Measurements from ENCODE around the gene OR12D3.

The OR12D3 gene

DNA sequence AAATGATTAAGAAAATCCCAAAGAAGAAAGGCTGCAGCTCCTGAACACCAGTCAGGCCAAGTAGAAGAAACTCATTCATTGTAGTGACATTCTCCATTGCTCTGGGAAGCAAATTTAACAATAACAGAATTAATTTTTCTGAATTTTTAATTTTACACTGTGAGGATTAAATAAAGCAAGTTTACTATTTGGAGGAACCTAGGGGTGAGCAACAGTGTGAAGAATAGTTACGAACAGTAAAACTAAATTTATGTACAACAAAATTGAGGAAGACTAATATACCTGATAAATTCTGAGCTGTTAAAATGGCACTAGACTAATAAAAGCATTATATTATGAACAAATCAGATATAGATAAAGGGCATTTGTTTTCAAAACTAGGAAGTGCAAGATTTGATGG, at the start of gene OR12D3:
Gene OR12D3, minus strand, starts transcription at position 101 of the 400 bp plus-strand sequence. Its CDS starts 4 bp downstream, at position 97.
- no peaks in the 10 kb centered on the region for H3K36me3 ChIP-seq (replicated peaks; ENCODE audit: low read depth, low read length)
- H3K79me2 ChIP-seq (ENCODE audit: low read length) = no peaks in the 10 kb centered on the region
- TF ChIP-seq, protein P1, sequence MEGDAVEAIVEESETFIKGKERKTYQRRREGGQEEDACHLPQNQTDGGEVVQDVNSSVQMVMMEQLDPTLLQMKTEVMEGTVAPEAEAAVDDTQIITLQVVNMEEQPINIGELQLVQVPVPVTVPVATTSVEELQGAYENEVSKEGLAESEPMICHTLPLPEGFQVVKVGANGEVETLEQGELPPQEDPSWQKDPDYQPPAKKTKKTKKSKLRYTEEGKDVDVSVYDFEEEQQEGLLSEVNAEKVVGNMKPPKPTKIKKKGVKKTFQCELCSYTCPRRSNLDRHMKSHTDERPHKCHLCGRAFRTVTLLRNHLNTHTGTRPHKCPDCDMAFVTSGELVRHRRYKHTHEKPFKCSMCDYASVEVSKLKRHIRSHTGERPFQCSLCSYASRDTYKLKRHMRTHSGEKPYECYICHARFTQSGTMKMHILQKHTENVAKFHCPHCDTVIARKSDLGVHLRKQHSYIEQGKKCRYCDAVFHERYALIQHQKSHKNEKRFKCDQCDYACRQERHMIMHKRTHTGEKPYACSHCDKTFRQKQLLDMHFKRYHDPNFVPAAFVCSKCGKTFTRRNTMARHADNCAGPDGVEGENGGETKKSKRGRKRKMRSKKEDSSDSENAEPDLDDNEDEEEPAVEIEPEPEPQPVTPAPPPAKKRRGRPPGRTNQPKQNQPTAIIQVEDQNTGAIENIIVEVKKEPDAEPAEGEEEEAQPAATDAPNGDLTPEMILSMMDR (IDR thresholded peaks at IDR 0.05; ENCODE audit: low read depth, low read length) = no peak
- no peak for TF ChIP-seq EZH2phosphoT487 (IDR thresholded peaks at IDR 0.05; ENCODE audit: low read depth)
- H3K4me1 ChIP-seq (ENCODE audit: low read length) = no peaks in the 10 kb centered on the region
- H2AFZ ChIP-seq (ENCODE audit: low read depth, low read length) = no peak within 1 kb of the TSS
- H3K4me3 ChIP-seq (ENCODE audit: low read length) = no peak within 1 kb of the TSS
- no peak within 1 kb of the TSS for H3K27ac ChIP-seq (ENCODE audit: low read length)
- H3K27me3 ChIP-seq (ENCODE audit: low read depth, low read length) = no peaks in the 10 kb centered on the region
- no peak within 1 kb of the TSS for H3K9ac ChIP-seq (ENCODE audit: low read length)
- no peak within 1 kb of the TSS for H3K4me2 ChIP-seq (ENCODE audit: low read length)
- H4K20me1 ChIP-seq (ENCODE audit: insufficient read depth, low read length) = no peaks in the 10 kb centered on the region
- no peaks in the 10 kb centered on the region for H3K9me3 ChIP-seq (ENCODE audit: insufficient read depth, low read length)

GRCh38 chr6:29424575-29424974, 49.5 kb upstream of the OR12D3 start:
- no peaks in the 10 kb centered on the region for H3K4me1 ChIP-seq (ENCODE audit: low read length)
- no peaks in the 10 kb centered on the region for H3K79me2 ChIP-seq (ENCODE audit: low read length)
- no peak overlapping the region for H3K27ac ChIP-seq (ENCODE audit: low read length)
- no peaks in the 10 kb centered on the region for H3K27me3 ChIP-seq (ENCODE audit: low read depth, low read length)
- no peak overlapping the region for H2AFZ ChIP-seq (ENCODE audit: low read depth, low read length)
- no peak overlapping the region for H3K4me3 ChIP-seq (ENCODE audit: low read length)
- H3K36me3 ChIP-seq (replicated peaks; ENCODE audit: low read depth, low read length) = no peaks in the 10 kb centered on the region
- no peak for TF ChIP-seq EZH2phosphoT487 (IDR thresholded peaks at IDR 0.05; ENCODE audit: low read depth)
- no peak overlapping the region for H3K9ac ChIP-seq (ENCODE audit: low read length)
- no peaks in the 10 kb centered on the region for H3K9me3 ChIP-seq (ENCODE audit: insufficient read depth, low read length)
- no peaks in the 10 kb centered on the region for H4K20me1 ChIP-seq (ENCODE audit: insufficient read depth, low read length)
- no peak overlapping the region for H3K4me2 ChIP-seq (ENCODE audit: low read length)

DNA sequence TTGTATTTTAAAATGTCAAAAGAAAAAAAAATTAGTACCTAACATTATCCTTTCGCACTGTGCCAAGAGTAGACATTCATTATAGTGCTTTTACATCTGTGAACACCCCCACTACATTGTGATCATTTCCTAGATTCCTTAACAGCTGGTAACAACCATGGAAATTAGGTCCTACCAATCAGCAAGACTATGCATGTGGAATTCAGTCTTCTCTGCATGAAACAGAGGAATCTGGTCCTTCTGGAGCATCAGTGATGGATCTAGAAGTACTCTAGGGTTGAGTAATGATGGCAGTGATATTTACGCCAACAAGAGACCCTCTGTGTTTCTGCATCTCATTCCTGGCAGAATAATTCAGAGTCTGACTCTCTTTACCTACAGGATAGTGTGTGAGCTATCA, 49.1 kb upstream of the OR12D3 start:
- Histone ChIP-seq H2AFZ (ENCODE audit: low read depth, low read length) (no peak overlapping the region), H3K27me3 (ENCODE audit: low read depth, low read length) (no peaks in the 10 kb centered on the region), H3K4me1 (ENCODE audit: low read length) (no peaks in the 10 kb centered on the region), H3K27ac (ENCODE audit: low read length) (no peak overlapping the region), H3K79me2 (ENCODE audit: low read length) (no peaks in the 10 kb centered on the region), H3K4me3 (ENCODE audit: low read length) (no peak overlapping the region), H3K9me3 (ENCODE audit: insufficient read depth, low read length) (no peaks in the 10 kb centered on the region), H3K9ac (ENCODE audit: low read length) (no peak overlapping the region), H3K36me3 (replicated peaks; ENCODE audit: low read depth, low read length) (no peaks in the 10 kb centered on the region), H3K4me2 (ENCODE audit: low read length) (no peak overlapping the region), H4K20me1 (ENCODE audit: insufficient read depth, low read length) (no peaks in the 10 kb centered on the region)
- no peak for TF ChIP-seq EZH2phosphoT487 (IDR thresholded peaks at IDR 0.05; ENCODE audit: low read depth)
- TF ChIP-seq, protein P1 (IDR thresholded peaks at IDR 0.05; ENCODE audit: low read depth, low read length) = no peak

GRCh38 chr6:29419516-29419915, 44.4 kb upstream of the OR12D3 start:
- H3K4me3 ChIP-seq (ENCODE audit: low read length) = no peak overlapping the region
- H3K4me1 ChIP-seq (ENCODE audit: low read length) = no peaks in the 10 kb centered on the region
- H3K36me3 ChIP-seq (replicated peaks; ENCODE audit: low read depth, low read length) = no peaks in the 10 kb centered on the region
- H4K20me1 ChIP-seq (ENCODE audit: insufficient read depth, low read length) = no peaks in the 10 kb centered on the region
- no peak overlapping the region for H3K27ac ChIP-seq (ENCODE audit: low read length)
- no peak overlapping the region for H2AFZ ChIP-seq (ENCODE audit: low read depth, low read length)
- H3K27me3 ChIP-seq (ENCODE audit: low read depth, low read length) = no peaks in the 10 kb centered on the region
- no peak overlapping the region for H3K9ac ChIP-seq (ENCODE audit: low read length)
- no peaks in the 10 kb centered on the region for H3K9me3 ChIP-seq (ENCODE audit: insufficient read depth, low read length)
- H3K4me2 ChIP-seq (ENCODE audit: low read length) = no peak overlapping the region
- no peaks in the 10 kb centered on the region for H3K79me2 ChIP-seq (ENCODE audit: low read length)
- no peak for TF ChIP-seq EZH2phosphoT487 (IDR thresholded peaks at IDR 0.05; ENCODE audit: low read depth)
- TF ChIP-seq, protein P1 (IDR thresholded peaks at IDR 0.05; ENCODE audit: low read depth, low read length) = no peak

DNA sequence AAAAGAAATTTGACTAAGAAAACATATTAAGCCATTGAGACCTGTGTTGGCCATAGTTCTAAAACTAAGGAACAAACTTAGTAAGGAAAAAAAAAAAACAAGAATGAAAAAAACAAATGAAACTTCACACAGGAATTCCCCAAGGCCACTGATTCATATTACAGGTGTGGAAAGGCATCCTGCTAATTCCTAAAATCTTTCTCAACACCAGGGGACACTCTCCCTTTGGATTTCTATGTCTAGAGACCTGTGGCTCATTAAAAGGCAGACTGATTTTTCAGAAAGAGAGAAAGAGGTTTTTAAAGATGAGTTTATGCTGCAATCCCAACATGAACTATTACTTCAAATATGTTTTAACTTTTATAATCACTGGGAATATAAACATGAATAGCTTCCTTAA, 39.5 kb upstream of the OR12D3 start, which contains the start of gene OR12D1:
Gene OR12D1, plus strand, starts transcription at position 341 of the 400 bp plus-strand sequence.
- Histone ChIP-seq H3K4me1 (ENCODE audit: low read length) (no peaks in the 10 kb centered on the region), H3K4me3 (ENCODE audit: low read length) (no peak within 1 kb of the TSS), H3K79me2 (ENCODE audit: low read length) (no peaks in the 10 kb centered on the region)

More for the DNA sequence above, 39.5 kb upstream of the OR12D3 start, which contains the start of gene OR12D1:
- Histone ChIP-seq H3K27me3 (ENCODE audit: low read depth, low read length) (no peaks in the 10 kb centered on the region), H3K36me3 (replicated peaks; ENCODE audit: low read depth, low read length) (no peaks in the 10 kb centered on the region), H3K27ac (ENCODE audit: low read length) (no peak within 1 kb of the TSS), H3K9ac (ENCODE audit: low read length) (no peak within 1 kb of the TSS), H2AFZ (ENCODE audit: low read depth, low read length) (no peak within 1 kb of the TSS), H3K4me2 (ENCODE audit: low read length) (no peak within 1 kb of the TSS), H3K9me3 (ENCODE audit: insufficient read depth, low read length) (no peaks in the 10 kb centered on the region), H4K20me1 (ENCODE audit: insufficient read depth, low read length) (no peaks in the 10 kb centered on the region)
- no peak for TF ChIP-seq EZH2phosphoT487 (IDR thresholded peaks at IDR 0.05; ENCODE audit: low read depth)
- TF ChIP-seq, protein P1 (IDR thresholded peaks at IDR 0.05; ENCODE audit: low read depth, low read length) = no peak

Measured in OCI-LY3 (cell line).